Central memory CD4-positive, alpha-beta T cell (primary cell): ENCODE data around the gene UGGT2.
"Not testable (repeated sequence)": the region's sequence is repeated elsewhere in the genome, so short reads cannot be mapped to it uniquely, and the experiment has no call there.

Source experiments
- DNase-seq: peaks from one replicate; pipeline ENCODE4 v3.0.0; 2022

UGGT2 gene

DNA sequence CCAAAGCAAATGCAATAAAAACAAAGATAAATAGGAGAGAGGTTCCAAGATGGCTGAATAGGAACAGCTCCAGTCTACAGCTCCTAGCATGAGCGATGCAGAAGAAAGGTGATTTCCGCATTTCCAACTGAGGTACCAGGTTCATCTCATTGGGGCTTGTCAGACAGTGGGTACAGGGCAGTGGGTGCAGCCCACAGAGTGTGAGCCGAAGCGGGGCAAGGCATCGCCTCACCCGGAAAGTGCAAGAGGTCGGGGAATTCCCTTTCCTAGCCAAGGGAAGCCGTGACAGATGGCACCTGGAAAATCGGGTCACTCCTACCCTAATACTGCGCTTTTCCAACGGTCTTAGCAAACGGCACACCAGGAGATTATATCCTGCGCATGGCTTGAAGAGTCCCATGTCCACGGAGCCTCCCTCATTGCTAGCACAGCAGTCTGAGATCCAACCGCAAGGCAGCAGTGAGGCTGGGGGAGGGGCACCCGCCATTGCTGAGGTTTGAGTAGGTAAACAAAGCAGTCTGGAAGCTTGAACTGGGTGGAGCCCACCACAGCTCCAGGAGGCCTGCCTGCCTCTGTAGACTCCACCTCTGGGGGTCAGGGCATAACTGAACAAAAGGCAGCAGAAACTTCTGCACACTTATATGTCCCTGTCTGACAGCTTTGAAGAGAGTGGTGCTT, 6.6 kb downstream of the UGGT2 start:
- not testable (repeated sequence) for DNase-seq

GRCh38 chr13:96044238-96044637, 9.0 kb downstream of the UGGT2 start:
- no peak for DNase-seq

GRCh38 chr13:96041326-96042110, 11.7 kb downstream of the UGGT2 start:
- no peak for DNase-seq

GRCh38 chr13:96036515-96036914, 16.7 kb downstream of the UGGT2 start:
- DNase-seq = no peak

GRCh38 chr13:96034662-96035061, 18.5 kb downstream of the UGGT2 start:
- no peak for DNase-seq

DNA sequence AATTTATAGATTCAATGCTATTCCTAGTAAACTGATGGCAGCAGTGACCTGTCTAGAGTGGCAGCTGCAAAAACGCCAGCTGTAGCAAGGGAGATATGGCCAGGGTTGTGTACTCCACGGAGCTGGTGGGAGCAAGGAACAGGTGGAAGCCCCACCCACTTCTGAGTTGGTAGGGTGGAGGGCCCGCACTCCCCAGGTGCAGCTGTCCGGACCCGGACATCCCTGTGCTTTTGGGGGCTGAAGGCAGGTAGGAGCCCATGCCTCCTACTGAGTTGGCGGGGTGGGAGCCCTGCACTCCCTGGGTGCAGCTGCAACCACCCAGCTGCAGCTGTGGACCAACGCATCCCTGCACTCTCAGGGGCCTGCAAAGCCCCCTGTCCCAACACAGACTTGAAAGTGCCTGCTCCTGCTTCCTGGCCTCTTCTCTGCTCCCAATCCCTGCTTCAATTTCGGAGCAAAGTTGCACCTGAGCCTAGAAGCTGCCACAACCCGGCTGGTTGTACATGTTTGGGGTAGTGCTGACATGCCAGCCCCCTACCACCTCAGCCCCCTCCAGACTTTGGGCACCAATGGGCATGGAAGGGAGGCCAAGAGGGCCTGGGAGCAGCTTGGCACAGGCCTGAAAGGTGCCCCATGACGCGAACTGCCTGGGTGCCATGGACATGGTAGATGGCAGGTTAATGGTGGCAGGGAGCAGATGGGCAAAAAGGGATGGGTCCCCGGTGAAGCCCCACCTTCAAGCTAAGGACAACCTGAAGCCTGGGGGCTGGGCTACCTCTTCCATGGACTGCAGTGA, 19.8 kb downstream of the UGGT2 start:
- no peak for DNase-seq

DNA sequence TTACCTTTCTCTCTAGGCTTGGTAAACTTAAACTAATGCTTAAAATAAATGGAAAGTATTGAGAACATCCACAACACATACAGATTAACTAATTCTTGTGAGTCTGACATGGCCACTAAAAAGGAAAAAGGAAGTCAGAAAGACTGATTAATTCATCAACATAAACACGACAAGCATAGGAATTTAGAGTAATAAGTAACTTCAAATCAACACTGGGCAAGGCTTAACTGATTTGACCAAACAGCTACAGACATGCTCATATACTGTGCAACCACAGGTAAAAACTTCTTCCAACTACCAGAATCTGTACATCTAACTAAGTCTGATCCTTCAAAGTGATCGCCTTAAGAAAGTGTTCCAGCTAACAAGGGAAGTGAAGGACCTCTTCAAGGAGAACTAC, 20.5 kb downstream of the UGGT2 start:
- no peak for DNase-seq

GRCh38 chr13:96029002-96029401, 24.2 kb downstream of the UGGT2 start:
- DNase-seq = no peak

DNA sequence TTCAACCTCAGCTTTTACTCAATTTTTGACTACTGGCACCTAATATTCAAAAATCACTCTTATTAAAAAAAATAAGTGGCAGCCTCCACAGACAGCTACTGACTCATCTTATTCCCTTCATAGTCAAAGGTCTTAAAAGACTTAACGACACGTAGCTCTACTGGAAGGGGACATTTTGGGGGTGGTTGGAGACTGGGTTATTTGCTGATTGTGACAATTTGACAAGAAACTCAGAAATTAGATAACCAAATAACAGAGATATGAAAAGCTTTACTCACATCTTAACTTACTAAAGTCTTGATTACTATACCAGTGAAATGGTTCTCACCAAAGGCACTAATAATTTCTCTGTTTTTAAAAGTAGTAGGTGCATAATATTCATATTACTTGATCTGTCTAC, 25.7 kb downstream of the UGGT2 start:
- DNase-seq = no peak

DNA sequence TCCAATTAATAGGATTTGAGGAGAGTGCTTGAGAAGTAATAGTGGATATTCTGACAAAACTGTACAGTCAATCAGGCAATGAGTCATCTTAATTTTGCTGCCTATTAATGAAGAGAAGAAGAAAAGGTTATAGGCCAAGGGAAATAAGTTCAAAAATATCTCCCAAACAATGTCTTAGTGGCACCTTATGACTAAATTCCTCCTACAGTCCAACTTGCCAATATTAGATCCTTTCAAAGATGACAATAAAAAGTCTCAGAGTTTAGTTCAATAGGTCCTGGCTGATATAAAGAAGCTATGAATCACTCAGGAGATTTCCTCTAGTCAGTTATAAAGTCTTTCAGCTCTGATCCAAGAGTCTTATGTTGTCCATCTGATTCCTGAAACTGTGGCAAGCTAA, 27.9 kb downstream of the UGGT2 start:
- DNase-seq = no peak

DNA sequence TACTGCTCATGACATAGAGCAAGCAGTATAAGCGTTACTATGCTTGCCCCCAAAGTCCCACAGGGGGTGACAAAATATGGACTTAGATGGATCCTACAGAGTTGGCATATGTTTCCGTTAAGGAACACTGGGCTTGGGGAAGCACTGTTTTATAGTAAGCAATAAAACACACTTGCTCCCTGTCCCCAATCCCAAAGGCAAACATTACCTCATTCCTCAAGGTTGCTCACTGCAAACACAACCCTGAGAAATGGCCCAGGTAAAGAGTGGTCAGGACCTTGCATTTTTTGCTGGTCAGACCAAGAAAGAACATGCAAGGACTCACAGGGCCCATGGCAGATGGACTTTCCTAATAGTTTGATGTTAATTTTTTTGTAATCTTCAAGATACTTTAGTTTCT, 32.3 kb downstream of the UGGT2 start:
- no peak for DNase-seq

GRCh38 chr13:96020155-96020575, 33.0 kb downstream of the UGGT2 start:
- DNase-seq = no peak

DNA sequence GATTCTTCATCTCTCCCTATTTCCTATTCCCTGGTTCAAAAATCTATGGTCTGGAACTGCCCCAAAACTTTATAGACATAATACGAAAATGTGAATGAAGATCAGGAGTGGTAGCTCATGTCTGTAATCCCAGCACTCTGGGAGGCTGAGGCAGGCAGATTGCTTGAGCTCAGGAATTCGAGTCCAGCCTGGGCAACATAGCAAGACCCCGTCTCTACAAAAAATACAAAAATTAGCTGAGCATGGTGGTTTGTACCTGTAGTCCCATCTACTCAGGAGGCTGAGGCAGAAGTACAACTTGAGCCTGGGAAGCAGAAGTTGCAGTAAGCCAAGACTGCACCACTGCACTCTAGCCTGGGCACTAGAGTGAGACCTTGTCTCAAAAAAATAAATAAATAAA, 35.1 kb downstream of the UGGT2 start:
- DNase-seq = no peak

- no peak for DNase-seq
These were observed 41.8 kb downstream of the UGGT2 start for GRCh38 chr13:96011291-96011872.

GRCh38 chr13:96003304-96003703, 49.9 kb downstream of the UGGT2 start:
- no peak for DNase-seq

DNA sequence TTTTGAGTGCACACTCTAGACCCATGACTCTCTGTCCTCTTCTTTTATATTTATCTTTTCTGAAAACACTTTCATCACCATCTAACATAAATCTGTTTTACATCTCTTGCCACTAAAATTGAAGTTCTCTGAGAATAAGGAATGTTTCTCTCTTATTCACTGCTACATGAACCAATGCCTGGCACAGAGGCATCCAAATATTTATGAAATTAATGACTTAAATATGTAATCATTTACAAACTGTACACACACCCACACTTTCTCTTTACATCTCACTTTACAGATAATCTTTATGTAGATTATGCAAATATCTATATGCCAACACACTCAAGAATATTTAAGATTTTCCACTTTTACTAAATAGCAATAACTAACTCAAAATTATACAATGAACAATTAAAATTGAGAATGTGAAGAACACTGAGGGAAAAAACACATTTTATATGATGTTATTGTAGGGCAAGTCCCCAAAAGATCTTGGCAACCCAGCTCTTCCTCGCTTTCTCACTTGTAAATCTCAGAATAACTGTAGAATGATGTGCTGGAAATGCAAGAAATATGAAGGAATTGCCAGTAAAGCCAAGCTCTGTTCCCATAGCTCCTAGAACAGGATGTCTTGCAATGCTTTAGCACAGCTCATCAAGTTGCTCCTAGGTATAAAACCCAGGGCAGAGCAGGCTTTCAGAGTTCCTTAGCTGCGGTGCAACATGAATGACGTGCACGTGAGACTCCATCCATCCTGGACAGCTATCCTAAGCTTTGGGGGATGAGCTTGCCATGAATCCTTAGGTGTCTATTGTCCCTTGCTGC, 50.7 kb downstream of the UGGT2 start:
- no peak for DNase-seq

GRCh38 chr13:96000069-96000468, 53.1 kb downstream of the UGGT2 start:
- DNase-seq = no peak

DNA sequence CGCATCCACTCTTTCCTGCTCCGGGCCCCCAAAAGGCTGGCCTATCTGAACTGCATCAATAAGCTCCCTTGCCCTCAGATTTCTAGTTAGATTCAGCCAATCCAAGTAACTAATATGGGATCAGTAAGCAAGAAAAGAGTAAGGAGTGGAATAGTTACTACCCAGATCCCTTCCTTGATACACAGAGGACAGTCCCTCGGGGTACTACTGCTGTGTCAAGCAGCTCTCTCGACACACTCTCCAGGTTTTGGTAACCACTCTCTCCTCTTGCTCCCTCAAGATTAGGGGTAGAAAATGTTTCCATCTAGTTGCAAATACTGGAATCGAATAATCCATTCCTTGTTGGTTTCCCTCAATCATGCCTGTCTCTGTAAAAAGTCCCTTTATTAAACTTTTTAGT, 65.4 kb downstream of the UGGT2 start:
- no peak for DNase-seq

DNA sequence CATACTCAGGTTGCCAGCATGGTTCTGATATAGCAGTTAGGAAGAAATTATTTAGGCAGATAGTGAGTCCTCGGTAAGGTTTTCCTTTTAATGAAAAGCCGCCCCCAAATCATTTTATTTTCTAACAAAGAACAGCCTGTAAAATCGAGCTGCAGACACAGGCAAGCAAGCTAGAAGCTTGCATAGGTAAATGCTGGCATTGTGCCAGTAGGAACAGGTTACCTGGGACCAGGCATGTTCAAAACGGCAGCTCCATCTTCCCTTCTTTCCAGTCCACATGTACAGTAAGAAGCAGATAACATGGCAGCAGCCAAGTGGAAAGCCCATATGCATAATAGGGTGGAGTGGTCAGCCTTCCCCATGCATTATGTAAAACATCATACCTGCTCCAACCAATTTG, 71.1 kb downstream of the UGGT2 start:
- no peak for DNase-seq

GRCh38 chr13:95972651-95973050, 80.5 kb downstream of the UGGT2 start:
- DNase-seq = not testable (repeated sequence)

DNA sequence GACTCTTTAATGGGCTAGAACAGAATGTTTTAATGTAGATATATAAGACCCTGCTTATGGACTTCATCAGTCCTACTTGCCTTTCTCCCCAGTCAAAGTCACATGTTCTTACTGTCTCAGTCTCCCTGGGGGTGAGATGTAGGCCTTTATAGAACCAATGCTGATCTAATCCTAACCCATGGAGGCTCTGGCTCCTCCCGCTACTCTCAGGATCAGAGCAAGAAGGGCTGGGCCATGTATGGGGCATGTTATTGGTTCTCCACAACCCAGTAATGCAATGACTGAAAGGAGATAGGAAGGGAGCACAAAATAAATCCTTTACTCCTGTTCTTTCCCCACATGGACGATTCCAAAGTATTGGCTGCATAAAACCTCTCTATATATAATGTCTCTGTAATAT, 82.3 kb downstream of the UGGT2 start:
- no peak for DNase-seq

DNA sequence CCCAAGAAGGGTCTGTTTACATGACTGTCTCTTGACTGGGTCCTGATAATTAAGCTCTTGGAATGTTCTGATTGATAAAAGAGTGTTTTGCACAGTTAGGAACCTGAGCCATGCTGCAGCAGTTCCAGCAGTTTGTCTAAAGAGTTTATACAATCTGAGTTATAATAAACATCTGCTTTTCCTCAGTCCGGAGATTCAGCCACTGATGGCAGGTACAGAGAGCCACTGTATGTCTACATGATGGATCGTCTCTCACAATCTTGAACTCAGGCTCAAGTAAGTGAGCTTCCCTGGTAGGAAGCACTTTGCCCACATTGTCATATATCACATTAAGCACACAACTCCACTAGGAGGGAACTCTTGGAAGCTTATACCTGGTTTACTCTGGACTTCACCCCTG, 84.3 kb downstream of the UGGT2 start:
- DNase-seq = no peak
